ENCODE results near the gene SIT1. TPM values are rescaled to one million over a fixed set of nuclear protein-coding genes. Genes with fewer than 3 reads are reported as not detected.

Gene SIT1
- total RNA-seq, 4 donors from 2014 or later: 0.42 to 4.2 (median 1.5) TPM

DNA sequence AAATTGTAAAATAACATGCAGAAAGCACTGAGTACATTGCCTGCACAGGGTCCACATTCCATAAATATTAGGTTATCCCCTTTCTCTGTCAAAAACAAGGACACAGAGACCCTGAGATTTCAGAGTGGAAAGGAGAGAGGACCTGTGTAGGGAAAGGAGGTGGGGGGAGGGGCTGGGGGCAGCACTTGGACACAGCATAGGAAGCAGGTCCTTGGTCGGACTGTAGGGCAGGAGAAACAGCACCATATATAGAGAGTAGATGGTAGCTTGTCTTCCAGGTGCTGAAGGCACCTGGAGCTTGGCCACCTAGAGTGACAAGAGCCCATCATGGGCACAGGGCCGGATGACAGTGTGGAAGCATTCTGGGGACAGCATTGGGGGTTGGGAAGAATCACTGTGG lies 36.6 kb upstream of the SIT1 start:
- intact Hi-C loops (cut with DNase I): loop anchor here (10.0 kb wide), 1 partner anchor 83 kb away; the partner anchor contains the start of gene TESK1
- no peak for TF ChIP-seq POLR2A (IDR thresholded peaks at IDR 0.05)
- TF ChIP-seq, protein P1, sequence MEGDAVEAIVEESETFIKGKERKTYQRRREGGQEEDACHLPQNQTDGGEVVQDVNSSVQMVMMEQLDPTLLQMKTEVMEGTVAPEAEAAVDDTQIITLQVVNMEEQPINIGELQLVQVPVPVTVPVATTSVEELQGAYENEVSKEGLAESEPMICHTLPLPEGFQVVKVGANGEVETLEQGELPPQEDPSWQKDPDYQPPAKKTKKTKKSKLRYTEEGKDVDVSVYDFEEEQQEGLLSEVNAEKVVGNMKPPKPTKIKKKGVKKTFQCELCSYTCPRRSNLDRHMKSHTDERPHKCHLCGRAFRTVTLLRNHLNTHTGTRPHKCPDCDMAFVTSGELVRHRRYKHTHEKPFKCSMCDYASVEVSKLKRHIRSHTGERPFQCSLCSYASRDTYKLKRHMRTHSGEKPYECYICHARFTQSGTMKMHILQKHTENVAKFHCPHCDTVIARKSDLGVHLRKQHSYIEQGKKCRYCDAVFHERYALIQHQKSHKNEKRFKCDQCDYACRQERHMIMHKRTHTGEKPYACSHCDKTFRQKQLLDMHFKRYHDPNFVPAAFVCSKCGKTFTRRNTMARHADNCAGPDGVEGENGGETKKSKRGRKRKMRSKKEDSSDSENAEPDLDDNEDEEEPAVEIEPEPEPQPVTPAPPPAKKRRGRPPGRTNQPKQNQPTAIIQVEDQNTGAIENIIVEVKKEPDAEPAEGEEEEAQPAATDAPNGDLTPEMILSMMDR (IDR thresholded peaks at IDR 0.05): no peak
- 61 to 80% methylated on average over 2 of the region's 2 CpGs for WGBS, 2 donors
- Histone ChIP-seq H3K27me3 (peaks cover 0 to 6% (median 0%) of the 10 kb centered on the region in 4 donors), H3K4me3 (peak overlapping the region; percentile 49 to 76 (median 65)), H3K9me3 (no peaks in the 10 kb centered on the region), H3K4me1 (peaks cover 0 to 52% (median 5%) of the 10 kb centered on the region in 3 donors), H3K36me3 (peaks cover 0 to 34% (median 0%) of the 10 kb centered on the region in 3 donors), H3K27ac (peak overlapping the region; percentile 44 to 92 (median 88))
- DNase-seq: no peak

DNA sequence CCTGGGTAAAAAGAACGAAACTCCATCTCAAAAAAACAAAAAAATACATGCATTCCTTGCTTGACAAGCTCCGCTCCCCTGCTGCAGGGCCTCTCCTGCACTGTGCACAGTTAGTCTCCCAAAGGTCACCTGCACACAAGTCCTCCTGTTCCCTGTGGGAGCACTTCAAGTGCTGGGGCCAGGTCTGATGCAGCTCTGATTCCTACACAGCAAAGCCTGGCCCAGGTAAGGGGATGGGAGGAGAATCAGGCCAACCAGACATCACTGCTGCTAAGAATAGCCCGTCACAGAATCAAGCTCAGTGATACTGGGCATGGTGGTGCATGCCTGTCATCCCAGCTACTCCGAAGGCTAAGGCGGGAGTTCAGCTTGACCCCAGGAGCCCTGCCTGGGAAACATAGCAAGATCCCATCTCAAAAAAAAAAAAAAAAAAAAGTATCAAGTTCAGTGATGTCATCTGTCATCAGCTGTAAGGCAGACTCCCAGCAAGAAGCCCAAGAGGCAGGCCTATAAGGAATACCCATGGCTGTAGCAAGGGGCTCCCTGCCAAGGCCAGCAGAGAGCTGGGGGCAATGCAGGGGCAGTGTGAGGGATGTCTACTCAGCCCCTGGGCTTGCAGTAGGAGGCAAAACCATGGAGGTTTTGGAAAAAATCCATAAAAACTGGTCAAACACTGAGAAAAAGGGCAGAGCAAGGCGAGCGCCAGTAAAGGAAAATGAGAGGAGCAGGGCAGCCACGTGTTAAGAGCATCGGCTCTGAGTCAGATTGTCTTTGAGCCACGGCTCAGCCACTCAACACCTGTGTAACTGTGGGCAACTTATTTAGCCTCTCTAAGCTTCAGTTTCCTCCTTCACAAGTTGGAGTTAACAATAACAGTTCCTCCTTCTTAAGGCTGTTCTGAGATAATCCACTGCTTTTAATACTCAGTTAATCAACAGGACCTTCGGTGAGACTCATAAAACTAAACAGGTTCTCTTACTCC lies 35.8 kb upstream of the SIT1 start:
- H3K36me3 ChIP-seq: peaks cover 0 to 34% (median 0%) of the 10 kb centered on the region in 3 donors
- peak overlapping the region; percentile 49 to 76 (median 65) for H3K4me3 ChIP-seq
- no peak for DNase-seq
- intact Hi-C loops (cut with DNase I): loop anchor here (10.0 kb wide), 1 partner anchor 82 kb away; the partner anchor contains the start of gene TESK1
- H3K9me3 ChIP-seq: no peaks in the 10 kb centered on the region
- TF ChIP-seq POLR2A (IDR thresholded peaks at IDR 0.05): no peak
- TF ChIP-seq, protein P1 (IDR thresholded peaks at IDR 0.05): no peak
- peaks cover 0 to 58% (median 5%) of the 10 kb centered on the region in 3 donors for H3K4me1 ChIP-seq
- peak overlapping the region; percentile 37 to 92 (median 88) for H3K27ac ChIP-seq
- WGBS, 2 donors: 65 to 76% methylated on average over 10 of the region's 11 CpGs
- peaks cover 0 to 6% (median 0%) of the 10 kb centered on the region in 4 donors for H3K27me3 ChIP-seq

DNA sequence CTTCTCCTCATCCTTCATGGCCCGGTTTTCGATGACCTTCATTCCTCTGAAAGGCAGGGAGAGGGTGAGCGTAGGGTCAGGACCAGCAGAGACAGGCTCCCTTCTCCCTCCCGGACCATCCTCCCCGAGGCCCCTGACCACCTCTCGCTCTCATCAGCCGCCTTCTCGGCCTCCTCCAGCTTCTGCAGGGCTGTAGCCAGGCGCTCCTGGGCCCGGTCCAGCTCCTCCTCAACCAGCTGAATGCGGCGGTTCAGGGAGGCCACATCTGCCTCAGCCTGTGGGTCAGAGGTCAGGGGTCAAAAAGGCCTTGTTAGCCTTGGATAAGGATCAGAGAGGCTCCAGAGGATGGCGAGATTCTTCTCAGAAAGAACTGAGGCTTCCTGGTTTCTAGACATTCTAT lies 34.8 kb upstream of the SIT1 start:
- Histone ChIP-seq H3K27me3 (peaks cover 0 to 6% (median 0%) of the 10 kb centered on the region in 4 donors), H3K36me3 (peaks cover 0 to 34% (median 0%) of the 10 kb centered on the region in 3 donors), H3K4me3 (peak overlapping the region in 3 of 4 donors; percentile 59 to 76 (median 71)), H3K9me3 (no peaks in the 10 kb centered on the region), H3K27ac (peak overlapping the region; percentile 43 to 90 (median 73)), H3K4me1 (peaks cover 0 to 49% (median 5%) of the 10 kb centered on the region in 3 donors)
- intact Hi-C loops (cut with DNase I): loop anchor here (10.0 kb wide), 1 partner anchor 81 kb away; the partner anchor contains the start of gene TESK1
- DNase-seq: no peak
- WGBS, 2 donors: 80% methylated on average over 11 of the region's 13 CpGs; no CpG with 5 or more reads in 1 of the 2 donors
- no peak for TF ChIP-seq POLR2A (IDR thresholded peaks at IDR 0.05)
- TF ChIP-seq, protein P1 (IDR thresholded peaks at IDR 0.05): no peak

DNA sequence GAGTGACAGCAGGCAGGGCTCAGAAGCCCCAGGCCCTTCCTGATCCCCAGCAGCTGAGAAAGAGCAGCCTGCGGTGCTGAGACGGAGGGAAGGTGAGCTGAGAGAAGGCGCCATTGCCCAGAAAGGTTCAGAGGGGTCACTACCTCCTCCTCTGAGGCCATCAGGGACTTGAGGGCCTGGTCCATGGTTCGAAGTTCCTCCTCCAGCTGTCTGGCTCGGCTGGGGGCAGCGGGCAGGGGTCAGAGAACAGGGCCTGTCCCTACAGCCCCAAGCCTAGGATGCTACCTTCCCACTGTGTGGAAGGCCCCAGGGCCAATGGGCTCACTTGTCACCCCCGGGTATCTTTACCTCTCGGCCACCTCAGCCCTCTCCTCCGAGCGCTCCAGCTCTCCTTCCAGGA lies 34.2 kb upstream of the SIT1 start:
- intact Hi-C loops (cut with DNase I): loop anchor here (10.0 kb wide), 1 partner anchor 80 kb away; the partner anchor contains the start of gene TESK1
- Histone ChIP-seq H3K27ac (peak overlapping the region; percentile 43 to 90 (median 73)), H3K9me3 (no peaks in the 10 kb centered on the region), H3K27me3 (peaks cover 0 to 2% (median 0%) of the 10 kb centered on the region in 4 donors), H3K36me3 (peaks cover 0 to 34% (median 0%) of the 10 kb centered on the region in 3 donors), H3K4me1 (peaks cover 0 to 44% (median 2%) of the 10 kb centered on the region in 3 donors), H3K4me3 (peak overlapping the region in 3 of 4 donors; percentile 59 to 76 (median 71))
- no peak for DNase-seq
- TF ChIP-seq, protein P1 (IDR thresholded peaks at IDR 0.05): no peak
- TF ChIP-seq POLR2A (IDR thresholded peaks at IDR 0.05): no peak
- 83 to 84% methylated on average over 5 to 7 of the region's 10 CpGs for WGBS, 2 donors

Measured in esophagus squamous epithelium (tissue), 5 donors.